HK-2 (cell line): ENCODE results near the gene ASCL5.

Experiments used
- DNase-seq: peaks from one replicate; pipeline ENCODE4 v3.0.0-alpha.2; 2018; ENCODE audit not compliant: unreplicated experiment

ASCL5 gene

DNA sequence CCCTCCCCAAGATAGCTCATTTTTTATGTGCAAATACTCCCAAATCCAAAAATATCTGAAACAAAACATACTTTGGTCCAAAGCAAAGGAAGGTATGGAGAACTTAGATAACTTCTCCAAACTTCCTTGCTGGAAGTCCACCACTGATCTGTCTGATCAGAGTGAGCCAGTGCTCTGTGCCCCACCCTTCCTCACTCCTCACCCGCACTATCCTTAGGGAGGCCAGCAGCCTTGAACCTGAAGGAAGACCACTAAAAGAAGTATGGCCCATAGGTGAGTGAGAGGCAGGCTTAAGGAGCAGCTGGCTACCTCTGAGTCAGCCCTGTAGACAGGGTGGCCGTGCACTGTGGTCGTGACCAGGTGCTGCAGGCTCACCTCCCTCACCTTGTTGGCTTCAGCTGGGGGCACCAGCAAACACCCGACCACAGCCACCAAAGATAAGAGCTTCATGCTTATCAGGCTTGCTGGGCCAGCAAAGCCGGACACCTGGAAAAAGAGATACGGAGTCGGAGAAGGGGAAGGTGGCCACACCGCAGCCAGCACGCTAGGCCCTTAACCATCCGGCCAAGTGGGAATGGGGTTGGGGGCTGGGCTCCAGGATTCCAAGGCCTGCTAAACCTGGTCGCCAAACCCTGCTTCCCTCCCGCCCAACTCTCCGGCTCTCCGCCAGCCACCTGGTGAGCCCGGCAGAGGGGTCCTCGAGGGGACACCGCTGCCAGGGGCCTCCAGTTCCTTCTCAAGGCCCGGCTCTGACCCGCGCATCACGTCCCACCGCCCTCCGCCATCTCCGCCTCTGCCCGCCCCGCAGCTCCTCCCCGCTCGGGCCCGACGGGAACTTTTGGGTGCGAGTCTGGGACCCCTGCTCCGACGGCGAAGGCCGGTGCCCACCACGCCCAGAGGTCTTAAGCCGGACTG, 26.7 kb upstream of the ASCL5 start:
- DNase-seq: no peak

DNA sequence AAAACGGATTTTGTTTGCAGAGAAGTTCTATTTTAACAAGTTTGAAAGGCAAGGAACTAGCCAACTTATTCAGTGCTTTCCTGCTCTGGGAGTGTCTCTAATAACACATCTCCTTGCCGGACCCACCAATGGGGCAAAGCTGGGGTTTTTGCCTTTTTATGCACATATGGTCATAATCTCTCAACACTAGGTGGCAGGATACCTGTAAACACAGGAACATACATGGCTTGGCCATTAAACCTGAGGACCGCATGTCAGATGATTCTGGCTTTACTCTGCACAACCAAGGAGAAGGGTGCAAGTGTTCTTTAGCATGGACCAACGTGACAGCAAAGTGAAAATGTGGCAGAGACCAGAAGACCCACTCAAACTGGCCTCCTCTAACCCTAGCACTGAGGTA, 22.4 kb upstream of the ASCL5 start:
- no peak for DNase-seq

DNA sequence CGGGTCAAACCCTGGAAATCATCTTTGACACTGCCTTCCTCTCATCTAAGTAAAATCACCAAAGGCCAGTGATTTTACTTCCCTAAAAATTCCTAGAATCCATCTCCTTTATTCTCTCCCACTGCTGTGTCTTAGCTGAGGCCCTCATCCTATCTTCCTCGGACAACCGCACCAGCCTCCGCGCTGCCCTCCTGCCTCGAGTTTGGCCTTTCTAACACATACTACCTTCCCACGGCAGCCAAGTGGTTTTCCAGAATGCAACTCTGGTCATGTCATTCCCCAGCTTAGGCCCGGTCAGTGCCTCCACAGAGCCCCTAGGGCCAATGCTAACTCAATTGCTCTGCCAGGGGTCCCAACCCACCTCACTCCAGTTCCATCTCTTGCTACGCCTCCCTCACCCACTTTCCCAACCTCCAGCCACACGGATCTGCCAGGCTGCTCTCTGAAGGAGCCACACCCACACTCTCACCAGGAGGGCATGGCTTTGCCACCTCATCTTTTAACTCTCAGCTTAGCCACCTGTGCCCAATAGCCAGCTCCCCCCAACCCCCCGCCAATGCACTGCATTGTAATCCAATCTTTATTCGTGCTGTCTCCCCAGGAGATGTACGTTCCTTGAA, 20.5 kb upstream of the ASCL5 start:
- no peak for DNase-seq

DNA sequence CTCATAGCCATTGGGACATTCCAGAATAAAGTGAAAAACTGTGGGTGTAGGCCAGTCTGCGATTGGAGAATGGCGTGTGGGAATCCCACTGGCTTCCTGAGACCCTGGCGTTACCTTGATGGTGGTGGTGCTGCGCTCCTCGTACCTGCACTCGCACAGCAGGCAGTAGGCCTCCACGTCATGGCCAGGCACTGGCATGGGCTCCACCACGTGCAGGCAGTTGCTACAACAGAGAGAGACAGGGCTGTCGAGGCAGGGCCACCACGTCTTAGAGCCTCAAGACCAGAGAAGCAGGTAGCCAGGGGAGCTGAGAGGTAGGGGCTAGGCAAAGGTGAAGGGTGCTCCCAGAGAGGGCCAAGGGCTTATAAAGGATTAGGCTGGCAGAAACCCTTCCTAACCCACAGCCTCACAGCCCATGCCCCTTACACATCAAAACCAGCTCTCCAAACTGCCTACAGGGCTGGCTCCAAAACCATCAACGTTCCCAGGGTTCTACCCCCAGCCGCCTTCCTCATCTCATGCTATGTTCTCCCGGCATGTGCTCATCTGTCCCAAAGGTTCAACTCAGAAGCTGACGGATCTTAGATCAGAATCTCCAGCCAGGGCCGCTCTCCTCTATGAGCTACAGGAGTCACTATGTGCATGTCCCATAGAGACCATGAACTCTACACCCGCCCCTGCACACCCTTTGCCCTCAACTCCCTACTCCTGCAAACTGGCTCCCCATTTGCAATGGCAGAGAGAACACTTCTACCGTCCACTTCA, 19.8 kb upstream of the ASCL5 start:
- DNase-seq: no peak

DNA sequence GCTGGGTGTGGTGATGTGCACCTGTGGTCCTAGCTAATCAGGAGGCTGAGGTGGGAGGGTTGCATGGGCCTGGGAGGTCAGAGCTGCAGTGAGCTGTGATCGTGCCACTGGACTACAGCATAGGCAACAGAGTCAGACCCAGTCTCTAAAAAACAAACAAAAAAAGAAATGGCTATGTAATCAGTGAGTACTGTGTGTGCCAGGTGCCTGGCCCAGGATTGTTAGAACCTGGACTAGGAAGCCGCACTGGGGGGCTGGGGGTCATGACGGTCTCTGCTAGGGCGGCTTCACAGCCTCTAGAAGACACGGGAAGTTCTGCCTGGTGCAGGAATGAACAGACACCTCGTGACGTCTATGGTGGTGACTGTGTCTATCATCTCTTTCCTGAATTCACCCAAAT, 18.8 kb upstream of the ASCL5 start:
- no peak for DNase-seq

DNA sequence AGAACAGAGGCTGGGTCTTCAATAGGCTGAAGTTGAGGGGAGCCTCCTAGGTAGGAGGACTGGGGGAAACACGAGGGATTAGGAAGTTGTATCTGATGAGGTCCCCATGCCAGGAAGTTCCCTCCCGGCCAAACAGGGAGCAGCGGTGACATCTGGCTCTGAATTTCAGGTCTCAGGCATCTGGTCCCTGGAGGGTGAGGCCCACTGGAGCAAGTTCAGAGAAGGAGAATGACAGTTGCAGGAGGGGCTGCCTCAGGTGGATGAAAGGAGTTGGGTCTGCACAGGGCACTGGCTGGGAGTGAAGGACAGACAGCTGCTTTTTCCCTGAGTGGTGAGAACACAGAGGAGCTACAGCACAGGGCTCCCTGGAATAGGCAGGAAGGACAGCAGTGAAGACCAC, 18.1 kb upstream of the ASCL5 start:
- no peak for DNase-seq

DNA sequence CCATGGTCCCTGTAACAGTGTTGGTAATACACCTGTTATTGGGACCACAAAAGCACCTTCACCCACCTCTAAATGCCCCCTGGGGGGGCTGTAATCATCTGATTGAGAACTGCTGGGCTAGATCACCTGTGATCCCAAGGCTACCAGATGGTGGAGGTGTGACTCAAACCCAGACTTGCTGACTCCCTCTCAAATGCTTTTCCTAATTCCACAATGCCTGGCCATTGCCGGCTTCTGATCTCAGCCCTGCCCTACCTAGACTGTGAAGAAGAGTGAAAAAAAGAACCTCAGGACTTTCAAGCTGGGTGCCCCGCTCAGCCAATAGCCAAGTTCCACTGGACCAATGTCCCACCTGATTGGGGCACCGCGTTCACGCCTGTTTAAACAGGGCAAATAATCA, 17.7 kb upstream of the ASCL5 start:
- DNase-seq: no peak

DNA sequence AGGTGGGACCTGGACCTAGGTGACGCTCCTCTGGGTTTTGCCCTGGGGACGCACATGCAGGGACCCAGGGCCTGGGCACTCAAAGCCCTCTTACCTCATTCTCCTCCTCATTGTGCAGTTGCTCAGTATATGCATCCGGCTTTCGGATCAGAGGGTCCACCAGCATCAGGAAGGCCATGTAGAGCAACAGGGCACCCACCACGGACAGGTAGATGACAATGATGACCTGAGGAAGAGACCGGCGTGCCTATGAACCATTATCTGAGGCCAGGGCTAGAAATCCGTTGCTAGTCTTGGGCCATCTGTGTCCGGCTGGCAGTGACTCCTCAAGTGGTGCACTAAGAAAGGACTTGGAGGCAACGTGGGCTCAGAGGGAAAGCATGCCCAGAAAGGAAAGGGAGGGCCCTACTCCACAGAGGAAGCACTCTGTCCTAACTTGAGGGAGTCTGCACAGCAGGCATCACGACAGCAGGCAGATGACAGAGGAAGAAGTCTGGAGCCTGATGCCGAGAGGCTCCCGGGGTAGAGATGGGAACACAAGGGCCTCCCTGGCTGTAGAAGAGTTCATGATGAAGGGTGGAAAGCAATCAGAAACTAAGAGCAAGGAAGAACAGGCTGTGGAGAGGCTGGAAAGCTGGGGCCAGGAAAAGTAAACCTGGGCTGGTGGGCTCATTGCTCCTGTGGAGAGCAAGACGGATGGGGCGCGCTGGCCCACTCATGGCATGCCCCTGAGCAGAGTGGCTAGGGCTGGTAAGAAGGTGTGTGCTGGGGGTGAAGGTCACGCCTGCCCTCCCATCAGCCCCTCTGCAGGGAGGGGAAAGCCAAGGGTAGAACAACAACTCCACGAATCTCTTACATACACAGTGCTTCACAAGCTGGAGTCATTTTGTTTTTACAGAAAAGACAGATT, 17.0 kb upstream of the ASCL5 start:
- DNase-seq: no peak

DNA sequence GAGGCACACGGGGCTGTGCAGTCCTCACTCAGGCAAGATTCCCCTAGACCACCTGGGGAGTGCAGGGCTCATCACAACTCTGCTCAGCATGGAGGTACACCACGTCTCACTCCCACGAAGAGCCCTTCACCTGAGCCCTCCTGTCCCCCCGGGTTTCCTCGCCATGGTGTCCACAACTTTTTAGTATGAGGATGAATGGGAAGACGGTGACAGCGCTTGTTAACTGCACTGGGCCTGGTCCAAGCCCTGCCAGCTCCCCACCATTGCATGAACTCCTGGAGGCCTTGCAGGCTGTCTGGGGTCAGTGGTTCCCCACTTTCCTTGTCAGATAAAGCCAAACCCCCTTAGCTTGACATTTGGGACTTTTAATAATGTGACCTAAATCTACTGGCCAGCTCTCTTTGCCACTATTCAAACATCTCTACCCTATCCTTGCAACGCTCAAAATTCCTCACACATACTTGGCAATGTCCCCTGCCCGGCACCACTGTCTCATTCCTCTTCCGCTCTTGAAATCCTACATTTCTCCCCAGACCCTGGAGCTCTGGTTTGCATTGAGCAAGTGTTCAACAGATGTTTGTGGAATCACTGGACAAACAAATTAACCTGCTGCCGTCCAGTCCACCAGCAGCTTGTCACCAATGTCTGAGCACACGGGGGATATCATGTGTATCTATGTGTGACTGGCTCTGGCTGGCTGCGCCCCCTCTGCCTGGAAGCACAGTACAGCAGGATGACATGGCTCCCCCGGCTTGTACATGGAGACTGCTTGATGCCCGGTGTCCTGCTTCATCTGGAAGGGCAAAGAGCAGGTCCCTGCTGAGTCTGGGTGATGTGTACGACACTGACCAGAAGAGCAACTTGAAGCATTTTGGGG, 16.1 kb upstream of the ASCL5 start:
- no peak for DNase-seq

DNA sequence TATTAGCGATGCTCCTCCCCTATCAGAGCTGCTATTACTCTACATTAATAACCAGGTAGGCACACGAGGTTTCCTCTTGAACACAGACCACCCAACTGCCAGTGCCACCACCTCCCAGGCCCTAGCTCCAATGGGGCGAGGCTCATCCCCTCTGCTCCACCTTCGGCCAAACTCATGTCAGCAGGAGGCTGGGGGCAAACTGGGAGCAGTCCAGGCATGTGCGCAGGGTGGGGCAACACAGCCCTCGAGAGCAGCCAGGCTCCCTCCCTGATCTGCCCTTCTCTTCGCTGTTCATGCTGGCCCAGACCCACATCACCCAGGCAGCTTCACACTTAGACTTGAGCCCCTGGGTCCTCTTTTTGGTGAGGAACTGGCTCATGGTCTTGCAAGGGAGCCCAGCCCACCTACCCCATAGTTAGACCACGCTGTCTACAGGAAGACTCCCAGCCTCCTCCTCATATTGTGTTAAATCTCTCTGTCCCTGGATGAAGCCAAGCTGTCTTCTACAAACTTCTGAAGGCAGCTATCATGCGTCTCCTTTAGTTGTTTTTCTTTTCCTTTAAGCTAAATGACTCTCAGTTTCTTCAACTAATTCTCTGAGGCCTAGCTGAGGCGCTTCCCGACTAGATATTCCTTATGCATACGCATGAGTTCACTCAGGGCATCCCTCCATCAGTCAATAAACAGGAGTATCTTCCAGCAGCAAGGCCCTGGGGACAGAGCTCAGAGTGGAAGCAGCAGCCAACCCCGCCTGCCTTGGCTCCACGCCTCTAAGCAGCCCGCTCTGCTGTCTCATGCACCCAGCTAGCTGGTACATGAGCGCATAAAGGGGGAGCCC, 15.2 kb upstream of the ASCL5 start:
- DNase-seq: no peak

DNA sequence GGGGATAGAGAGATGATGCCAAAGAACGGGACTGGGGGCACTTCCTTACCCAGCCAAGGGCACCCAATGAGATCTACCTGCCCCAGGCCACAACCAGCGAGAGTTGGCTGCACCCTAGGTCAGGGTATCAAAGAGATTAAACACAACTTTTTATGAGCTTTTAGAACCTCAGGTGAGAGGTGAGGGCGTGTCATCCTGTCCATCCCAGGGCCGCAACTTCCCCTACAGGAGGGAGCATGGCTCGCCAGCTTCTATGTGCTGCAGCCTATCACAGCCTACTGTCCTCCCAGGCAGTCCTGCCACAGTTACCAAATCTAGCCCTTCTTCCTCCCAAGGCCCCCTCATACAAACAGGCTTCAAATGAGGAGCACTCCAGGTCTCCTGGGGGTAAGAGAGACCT, 14.4 kb upstream of the ASCL5 start:
- no peak for DNase-seq

DNA sequence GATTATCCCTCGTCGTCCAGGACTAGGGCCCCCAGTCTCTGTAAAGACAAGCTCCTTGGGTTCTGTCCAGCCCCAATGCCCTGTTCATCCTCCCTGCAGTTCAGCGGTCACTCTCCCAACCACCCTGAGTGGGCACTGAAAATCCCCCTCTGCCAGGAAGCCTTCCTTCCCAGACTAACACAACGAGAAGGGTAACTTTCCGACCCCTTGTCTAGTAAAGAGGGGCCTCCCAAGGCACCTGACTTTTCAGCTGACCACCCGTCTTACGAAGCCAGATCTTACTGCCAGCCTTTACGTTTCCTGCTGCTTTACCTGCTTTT, 13.9 kb upstream of the ASCL5 start:
- no peak for DNase-seq

DNA sequence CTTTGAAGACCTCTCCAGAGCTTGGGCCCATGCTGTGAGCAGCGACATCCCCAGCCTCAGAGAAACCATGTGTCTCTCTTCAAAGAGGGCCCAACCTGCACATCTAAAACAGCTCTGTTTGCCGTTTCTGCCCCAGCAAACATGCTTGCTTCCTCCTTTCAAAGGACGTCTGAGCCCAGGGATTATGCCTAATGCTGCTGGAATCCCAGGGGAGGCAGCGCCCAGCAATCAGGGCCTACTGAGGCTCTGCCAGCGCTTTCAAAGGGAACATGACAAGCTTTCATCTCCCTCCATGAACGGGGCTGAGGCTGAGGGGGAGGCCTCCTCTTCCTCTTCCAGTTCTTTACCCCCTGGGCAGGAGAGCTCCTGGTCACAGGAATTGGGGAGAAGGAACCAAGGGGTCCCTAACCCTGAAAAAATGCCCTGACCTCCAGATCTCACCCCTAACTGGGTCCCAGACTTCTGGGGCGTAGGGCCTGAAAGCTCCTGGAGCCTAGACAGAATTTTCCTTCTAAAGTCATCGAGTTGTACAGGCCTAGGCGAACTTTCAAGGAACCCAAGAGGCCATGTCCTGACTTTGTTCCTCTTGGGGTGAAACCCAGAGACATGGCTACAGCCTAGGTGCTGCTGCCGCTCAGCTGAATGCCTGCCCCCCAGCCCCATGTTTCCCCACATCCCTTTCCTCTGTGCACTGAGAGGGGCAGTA, 13.4 kb upstream of the ASCL5 start:
- no peak for DNase-seq

DNA sequence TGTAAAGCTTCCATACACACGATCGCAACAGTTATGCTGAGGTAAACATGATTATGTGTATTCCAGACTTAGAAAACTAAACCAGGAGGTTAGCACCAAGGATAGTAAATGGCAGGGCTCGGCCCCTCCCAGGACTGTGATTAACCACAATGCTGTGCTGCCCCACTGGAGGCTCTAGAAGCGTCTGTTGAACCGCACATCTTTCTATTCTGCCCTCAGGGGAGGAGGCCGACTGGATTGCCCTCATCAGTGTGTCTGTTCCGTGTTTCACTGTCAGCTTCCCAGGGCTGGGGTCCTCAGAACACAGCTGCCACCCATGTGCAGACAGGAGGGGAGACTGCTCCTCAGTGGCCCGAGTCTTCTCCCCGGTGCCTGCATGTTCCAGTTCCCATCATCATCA, 12.8 kb upstream of the ASCL5 start:
- DNase-seq: no peak

DNA sequence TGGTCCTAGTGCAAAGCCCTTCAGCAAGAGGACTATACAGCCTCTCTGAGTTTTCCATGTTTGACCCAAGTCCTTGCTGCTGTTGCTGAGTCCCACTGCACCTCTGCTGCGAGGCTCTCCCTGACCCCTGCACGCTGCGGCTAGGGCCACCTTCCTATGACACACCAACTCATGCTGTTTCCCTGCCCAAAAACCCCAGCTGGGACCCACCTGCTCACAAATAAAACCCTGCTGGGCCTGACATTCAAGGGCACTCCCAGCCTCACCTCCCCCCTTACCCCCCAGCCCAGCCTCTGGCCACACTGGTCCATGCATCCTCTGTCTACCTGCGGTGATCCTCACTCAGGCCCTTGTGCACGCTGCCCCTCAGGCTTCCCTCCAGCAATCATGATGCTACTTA, 12.3 kb upstream of the ASCL5 start:
- DNase-seq: no peak

DNA sequence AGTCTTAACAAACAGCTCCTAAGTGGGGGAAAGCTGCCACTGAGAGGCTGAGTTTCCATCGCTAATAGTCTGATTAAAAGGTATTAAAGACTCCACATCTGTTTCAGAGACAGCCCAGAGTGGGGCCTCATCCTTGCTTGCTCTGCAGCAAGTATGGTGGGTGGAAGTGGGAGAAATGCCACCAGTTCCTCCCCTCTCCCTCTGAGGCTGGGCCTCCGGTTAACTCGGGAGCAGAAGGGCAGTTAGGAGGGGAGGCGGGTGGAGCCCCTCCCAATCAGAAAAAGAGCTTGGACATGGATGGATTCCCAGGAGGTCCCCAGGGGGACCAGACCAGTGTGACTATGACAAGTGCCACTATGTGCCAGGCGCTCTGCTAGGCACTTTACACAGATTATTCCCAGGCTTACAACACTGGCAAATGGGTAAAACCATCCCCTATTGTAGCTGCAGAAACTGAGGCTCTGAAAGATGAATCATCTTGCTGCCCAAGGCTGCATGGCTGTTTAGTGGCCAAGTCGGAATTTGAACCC, 11.4 kb upstream of the ASCL5 start:
- DNase-seq: no peak

DNA sequence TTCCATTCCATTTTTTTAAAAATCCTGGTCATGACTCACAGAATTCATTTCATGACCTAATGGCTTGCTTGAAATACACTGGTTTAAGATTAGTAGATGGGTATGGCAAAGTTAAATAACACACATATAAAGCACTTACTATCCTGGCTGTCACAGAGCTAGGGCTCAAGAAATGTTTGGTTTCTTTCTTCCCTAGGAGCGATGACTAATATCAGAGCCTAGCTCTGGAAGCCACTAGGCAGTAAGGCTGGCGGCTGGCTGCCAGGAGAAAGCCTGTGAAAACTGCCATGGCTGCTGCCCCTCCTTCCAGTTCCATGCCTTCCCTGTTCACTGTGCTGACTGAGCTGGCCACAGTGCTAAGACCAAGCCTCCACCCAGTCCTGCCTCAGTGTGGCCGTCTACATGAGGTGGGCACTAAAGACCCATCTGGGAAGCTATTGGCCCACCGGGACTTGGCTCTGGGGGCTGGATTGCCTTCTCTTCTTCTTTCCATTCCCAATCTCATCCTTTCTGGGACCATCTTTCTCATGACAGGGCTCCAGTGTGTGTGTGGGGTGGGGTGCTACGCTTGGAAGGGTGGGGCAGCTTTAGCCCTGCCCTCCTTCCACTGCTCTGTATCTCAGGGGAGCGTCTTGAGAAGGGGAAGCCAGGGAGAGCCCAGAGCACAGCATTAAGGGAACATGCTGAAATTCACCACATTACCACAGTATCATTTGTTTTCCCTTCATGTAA, 10.8 kb upstream of the ASCL5 start:
- DNase-seq: peak; percentile 67

DNA sequence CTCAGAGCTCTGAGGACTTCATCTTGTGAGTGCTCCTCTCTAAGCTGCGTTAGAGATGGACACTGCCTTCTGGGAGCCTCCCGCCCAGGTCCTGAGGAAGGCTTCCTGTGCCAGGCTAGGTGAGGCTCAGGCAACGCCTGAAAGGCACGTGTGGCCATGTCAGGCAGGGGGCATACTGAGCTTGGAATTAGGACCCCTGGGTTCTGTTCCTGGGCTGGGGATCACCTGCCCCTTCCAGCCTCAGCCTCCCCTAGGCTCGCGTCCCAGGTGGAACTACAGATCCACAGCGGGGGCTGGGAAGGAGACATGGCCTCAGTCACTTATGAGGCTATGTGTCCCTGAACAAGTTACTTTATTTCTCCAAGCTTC, 10.0 kb upstream of the ASCL5 start:
- DNase-seq: no peak
